PFSK-1 (cell line): Measurements from ENCODE around the gene CCDC198.

Source experiments
- FOXP2 ChIP-seq: optimal IDR thresholded peaks from 2 replicates; pipeline ENCODE3; 2011; ENCODE audit warnings: borderline replicate concordance, control low read depth, inconsistent platforms; ENCODE audit not compliant: insufficient read depth; ENCODE audit errors: extremely low read length, extremely low read depth
- POLR2AphosphoS5 ChIP-seq: IDR thresholded peaks from 2 replicates; pipeline ENCODE4 v1.6.1; 2012; ENCODE audit warnings: low read depth, mild to moderate bottlenecking, control low read depth, low read length, moderate library complexity
- SIN3A ChIP-seq: IDR thresholded peaks from 2 replicates; pipeline ENCODE4 v1.6.1; 2012; ENCODE audit warnings: mild to moderate bottlenecking, low read length, moderate library complexity, borderline replicate concordance; ENCODE audit not compliant: insufficient read depth
- TAF1 ChIP-seq: IDR thresholded peaks from 2 replicates; pipeline ENCODE4 v1.6.1; 2012; ENCODE audit warnings: low read length, control low read depth, borderline replicate concordance; ENCODE audit not compliant: insufficient read depth
- TF ChIP-seq, protein P1 (sequence below), 2 experiments: IDR thresholded peaks; 2 replicates each; pipeline versions ENCODE4 v1.6.1 to v1.8.0; 2011 to 2012; ENCODE audit warnings: low read depth in 2 of 2, low read length in 2 of 2, control low read depth in 1 of 2, inconsistent platforms in 1 of 2, mild to moderate bottlenecking in 1 of 2, moderate library complexity in 1 of 2; ENCODE audit not compliant: insufficient read depth in 1 of 2

Gene CCDC198

DNA sequence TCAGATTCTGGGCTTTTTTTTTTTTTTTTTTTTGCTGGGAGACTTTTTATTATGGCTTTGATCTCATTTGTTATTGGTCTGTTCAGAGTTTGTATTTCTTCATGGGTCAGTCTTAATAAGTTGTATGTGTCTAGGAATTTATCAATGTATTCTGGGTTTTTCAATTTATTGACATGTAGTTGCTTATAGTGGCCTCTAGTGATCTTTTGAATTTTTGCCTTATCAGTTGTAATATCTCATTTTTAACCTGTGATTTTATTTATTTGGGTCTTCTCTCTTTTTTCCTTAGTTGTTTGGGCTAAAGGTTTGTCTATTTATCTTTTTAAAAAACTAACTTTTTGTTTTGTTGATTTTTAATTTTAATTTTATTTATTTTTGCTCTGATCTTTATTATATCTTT, 57.7 kb downstream of the CCDC198 start:
- no peak for TF ChIP-seq FOXP2
- TF ChIP-seq POLR2AphosphoS5 = no peak
- TF ChIP-seq SIN3A = no peak
- TF ChIP-seq, protein P1, sequence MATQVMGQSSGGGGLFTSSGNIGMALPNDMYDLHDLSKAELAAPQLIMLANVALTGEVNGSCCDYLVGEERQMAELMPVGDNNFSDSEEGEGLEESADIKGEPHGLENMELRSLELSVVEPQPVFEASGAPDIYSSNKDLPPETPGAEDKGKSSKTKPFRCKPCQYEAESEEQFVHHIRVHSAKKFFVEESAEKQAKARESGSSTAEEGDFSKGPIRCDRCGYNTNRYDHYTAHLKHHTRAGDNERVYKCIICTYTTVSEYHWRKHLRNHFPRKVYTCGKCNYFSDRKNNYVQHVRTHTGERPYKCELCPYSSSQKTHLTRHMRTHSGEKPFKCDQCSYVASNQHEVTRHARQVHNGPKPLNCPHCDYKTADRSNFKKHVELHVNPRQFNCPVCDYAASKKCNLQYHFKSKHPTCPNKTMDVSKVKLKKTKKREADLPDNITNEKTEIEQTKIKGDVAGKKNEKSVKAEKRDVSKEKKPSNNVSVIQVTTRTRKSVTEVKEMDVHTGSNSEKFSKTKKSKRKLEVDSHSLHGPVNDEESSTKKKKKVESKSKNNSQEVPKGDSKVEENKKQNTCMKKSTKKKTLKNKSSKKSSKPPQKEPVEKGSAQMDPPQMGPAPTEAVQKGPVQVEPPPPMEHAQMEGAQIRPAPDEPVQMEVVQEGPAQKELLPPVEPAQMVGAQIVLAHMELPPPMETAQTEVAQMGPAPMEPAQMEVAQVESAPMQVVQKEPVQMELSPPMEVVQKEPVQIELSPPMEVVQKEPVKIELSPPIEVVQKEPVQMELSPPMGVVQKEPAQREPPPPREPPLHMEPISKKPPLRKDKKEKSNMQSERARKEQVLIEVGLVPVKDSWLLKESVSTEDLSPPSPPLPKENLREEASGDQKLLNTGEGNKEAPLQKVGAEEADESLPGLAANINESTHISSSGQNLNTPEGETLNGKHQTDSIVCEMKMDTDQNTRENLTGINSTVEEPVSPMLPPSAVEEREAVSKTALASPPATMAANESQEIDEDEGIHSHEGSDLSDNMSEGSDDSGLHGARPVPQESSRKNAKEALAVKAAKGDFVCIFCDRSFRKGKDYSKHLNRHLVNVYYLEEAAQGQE (IDR thresholded peaks at IDR 0.05; ENCODE audit: insufficient read depth in 1 of 2, low read depth in 2 of 2, low read length in 2 of 2) = no peak
- TF ChIP-seq TAF1 = no peak

DNA sequence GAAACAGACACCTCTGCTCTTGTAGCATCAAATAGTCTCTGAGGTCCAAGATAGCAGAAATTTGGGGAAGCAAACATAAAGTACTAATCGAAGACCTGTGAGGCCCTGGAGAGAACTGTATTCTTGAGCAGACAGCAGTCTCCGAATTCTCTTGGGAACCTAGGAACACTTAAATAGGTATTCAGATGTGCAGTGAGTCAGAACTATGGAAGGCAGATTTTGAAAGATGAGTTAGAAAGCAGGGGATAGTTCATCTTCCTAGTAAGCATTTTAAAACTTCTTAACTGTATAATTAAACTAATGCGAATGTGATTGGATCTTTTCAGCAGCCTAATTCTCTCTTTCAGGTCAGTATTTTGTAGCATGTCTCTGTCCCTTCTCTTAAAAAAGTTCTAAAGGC, 72.7 kb downstream of the CCDC198 start:
- TF ChIP-seq POLR2AphosphoS5 = no peak
- no peak for TF ChIP-seq FOXP2
- TF ChIP-seq, protein P1 (IDR thresholded peaks at IDR 0.05; ENCODE audit: insufficient read depth in 1 of 2, low read depth in 2 of 2, low read length in 2 of 2) = no peak
- TF ChIP-seq SIN3A = no peak
- TF ChIP-seq TAF1 = no peak

- TF ChIP-seq SIN3A = no peak
- TF ChIP-seq, protein P1 (IDR thresholded peaks at IDR 0.05; ENCODE audit: insufficient read depth in 1 of 2, low read depth in 2 of 2, low read length in 2 of 2) = no peak
- TF ChIP-seq TAF1 = no peak
- no peak for TF ChIP-seq FOXP2
- no peak for TF ChIP-seq POLR2AphosphoS5
Observed at GRCh38 chr14:57420033-57420432, 73.6 kb downstream of the CCDC198 start.
